ENCODE data around the gene FMOD.

The FMOD gene

DNA sequence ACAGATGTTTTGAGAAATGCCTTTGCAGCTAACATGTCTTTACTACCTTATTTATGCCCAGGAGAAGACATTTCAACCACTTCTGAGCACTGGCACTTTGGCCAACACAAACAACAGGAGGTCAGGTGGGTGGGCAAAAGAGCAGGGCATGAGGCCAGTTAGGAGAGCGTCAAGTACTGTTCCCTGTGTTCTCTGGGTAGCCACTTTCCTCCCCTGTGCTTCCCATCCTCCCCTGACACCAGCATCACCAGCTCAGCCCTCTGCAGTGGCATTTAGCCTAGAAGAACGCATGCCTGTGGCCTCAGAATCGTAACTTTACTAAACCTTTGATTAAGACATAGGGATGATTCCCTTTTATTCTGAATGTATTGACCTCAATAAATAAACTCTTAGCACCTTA, 27.3 kb downstream of the FMOD start:
- H3K4me3 ChIP-seq (ENCODE audit: low read depth, low read length), result no peak overlapping the region
- TF ChIP-seq, protein P1, sequence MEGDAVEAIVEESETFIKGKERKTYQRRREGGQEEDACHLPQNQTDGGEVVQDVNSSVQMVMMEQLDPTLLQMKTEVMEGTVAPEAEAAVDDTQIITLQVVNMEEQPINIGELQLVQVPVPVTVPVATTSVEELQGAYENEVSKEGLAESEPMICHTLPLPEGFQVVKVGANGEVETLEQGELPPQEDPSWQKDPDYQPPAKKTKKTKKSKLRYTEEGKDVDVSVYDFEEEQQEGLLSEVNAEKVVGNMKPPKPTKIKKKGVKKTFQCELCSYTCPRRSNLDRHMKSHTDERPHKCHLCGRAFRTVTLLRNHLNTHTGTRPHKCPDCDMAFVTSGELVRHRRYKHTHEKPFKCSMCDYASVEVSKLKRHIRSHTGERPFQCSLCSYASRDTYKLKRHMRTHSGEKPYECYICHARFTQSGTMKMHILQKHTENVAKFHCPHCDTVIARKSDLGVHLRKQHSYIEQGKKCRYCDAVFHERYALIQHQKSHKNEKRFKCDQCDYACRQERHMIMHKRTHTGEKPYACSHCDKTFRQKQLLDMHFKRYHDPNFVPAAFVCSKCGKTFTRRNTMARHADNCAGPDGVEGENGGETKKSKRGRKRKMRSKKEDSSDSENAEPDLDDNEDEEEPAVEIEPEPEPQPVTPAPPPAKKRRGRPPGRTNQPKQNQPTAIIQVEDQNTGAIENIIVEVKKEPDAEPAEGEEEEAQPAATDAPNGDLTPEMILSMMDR (IDR thresholded peaks at IDR 0.05; ENCODE audit: control insufficient read depth, extremely low read depth, insufficient read depth), result no peak
- DNase-seq (ENCODE audit: low read depth), result no peak

- H3K4me3 ChIP-seq (ENCODE audit: low read depth, low read length), result no peak overlapping the region
- TF ChIP-seq, protein P1 (IDR thresholded peaks at IDR 0.05; ENCODE audit: control insufficient read depth, extremely low read depth, insufficient read depth), result no peak
- no peak for DNase-seq (ENCODE audit: low read depth)
Observed at GRCh38 chr1:203322500-203323179, 28.3 kb downstream of the FMOD start.

- no peak overlapping the region for H3K4me3 ChIP-seq (ENCODE audit: low read depth, low read length)
- DNase-seq (ENCODE audit: low read depth), result no peak
- TF ChIP-seq, protein P1 (IDR thresholded peaks at IDR 0.05; ENCODE audit: control insufficient read depth, extremely low read depth, insufficient read depth), result no peak
Observed at GRCh38 chr1:203321273-203322052, 29.5 kb downstream of the FMOD start.

DNA sequence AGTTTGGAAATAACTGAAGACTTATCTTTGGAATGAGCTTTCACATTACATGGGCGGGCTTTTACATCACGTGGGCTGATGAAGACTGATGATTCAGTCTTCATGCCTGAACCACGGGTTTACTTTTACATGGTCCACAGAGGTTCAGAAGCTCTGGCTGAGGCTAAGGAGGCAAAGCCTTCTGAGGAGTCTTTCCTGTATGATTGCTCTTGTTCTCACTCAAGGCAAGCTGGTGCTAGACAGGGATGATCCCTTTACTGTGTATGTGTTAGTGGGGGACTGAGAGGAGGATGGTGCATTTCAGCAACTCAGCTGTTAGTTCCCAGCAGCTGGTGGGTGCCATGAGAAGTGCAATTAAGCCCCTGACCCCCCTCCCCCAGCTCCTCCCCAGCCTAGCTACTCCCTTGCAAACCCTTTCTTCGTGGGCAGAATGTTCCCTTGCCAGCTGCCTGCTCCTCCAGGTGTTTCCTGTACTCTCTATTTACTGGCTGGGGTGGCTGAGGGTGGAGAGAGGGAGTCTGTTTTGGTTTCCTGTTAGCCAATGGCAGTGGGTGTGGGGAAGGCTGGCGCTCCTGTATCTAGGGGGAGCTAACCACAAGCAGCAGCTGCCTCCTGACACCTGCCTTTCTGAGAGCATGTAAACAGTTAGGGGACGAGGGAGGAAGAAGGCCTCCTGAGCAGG, 30.2 kb downstream of the FMOD start:
- peak; percentile 65 for DNase-seq (ENCODE audit: low read depth)
- TF ChIP-seq, protein P1 (IDR thresholded peaks at IDR 0.05; ENCODE audit: control insufficient read depth, extremely low read depth, insufficient read depth), result 0 out of 2 replicates have a peak, but pooled peaks have one; percentile 8
- no peak overlapping the region for H3K4me3 ChIP-seq (ENCODE audit: low read depth, low read length)

DNA sequence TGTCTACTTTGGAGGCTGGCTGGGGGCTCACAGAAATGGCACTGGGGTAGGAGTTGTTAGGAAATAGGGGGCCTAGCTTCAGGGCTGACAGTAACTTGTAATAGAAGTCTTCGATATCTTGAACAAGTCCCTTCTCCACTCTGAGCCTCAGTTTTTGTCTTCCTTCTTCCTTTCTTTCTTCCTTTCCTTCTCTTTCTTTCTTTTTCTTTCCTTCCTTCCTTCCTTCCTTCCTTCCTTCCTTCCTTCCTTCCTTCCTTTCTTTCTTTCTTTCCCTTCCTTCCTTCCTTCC, 32.7 kb downstream of the FMOD start:
- H3K4me3 ChIP-seq (ENCODE audit: low read depth, low read length), result no peak overlapping the region
- no peak for DNase-seq (ENCODE audit: low read depth)

DNA sequence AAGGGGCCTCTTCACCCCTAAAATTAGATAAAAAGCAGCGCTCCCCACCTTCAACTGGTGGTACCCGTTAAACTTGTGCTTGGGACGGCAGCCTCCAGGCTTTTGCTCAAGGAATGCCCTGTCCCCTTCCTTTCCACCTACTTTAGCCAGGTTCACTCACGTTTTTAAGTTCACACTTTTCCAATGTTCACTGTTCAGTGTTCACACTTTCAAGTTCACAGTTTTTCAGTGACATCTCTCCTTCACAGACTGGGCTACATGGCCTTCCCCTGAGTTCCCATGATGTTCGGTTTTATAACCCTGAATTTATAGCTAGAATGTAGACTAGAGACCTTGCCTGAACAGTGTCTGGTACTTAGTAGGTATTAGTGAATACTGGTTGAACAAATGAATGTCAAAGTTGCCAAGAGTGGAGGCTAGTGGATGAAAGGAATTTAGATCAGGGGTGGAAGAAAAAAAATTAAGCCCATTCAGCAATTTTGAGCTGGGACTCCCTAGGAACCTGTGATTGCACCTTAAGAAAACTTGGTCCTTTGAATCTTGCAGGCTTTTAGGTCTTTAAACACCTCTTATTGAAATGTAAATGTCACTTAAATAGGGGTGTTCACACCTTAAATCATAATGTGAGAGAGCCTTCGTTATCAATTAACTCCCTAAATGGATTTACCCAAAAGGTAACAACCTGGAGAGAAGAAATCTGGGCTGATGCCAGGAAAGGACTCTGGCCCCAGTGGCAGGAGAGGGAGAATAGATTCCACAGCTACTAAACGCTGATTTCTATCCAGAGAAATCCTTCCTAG, 33.3 kb downstream of the FMOD start:
- TF ChIP-seq, protein P1 (IDR thresholded peaks at IDR 0.05; ENCODE audit: control insufficient read depth, extremely low read depth, insufficient read depth), result no peak
- no peak for DNase-seq (ENCODE audit: low read depth)

More for the DNA sequence above, 32.7 kb downstream of the FMOD start:
- TF ChIP-seq, protein P1 (IDR thresholded peaks at IDR 0.05; ENCODE audit: control insufficient read depth, extremely low read depth, insufficient read depth), result no peak

More for the DNA sequence above, 33.3 kb downstream of the FMOD start:
- no peak overlapping the region for H3K4me3 ChIP-seq (ENCODE audit: low read depth, low read length)
